Fibroblast of lung (primary cell): ENCODE measurements around the gene DGKQ. TPM values are rescaled to one million over a fixed set of nuclear protein-coding genes. Genes with fewer than 3 reads are reported as not detected.

ENCODE experiments used
- DNase-seq, 2 donors: peaks; one replicate each; pipeline versions ENCODE4 v3.0.0 to v3.0.0-alpha.2; 2010; ENCODE audit warnings: low read depth in 2 of 2
- H2AFZ ChIP-seq: 2 replicates; pipeline ENCODE4 v1.5.1; 2012; ENCODE audit warnings: low read length, control low read depth, inconsistent platforms
- H3K27ac ChIP-seq: 2 replicates; pipeline ENCODE4 v1.5.1; 2011; ENCODE audit warnings: low read length, control low read depth; ENCODE audit not compliant: insufficient read depth
- H3K27me3 ChIP-seq: 2 replicates; pipeline ENCODE4 v1.5.1; 2011; ENCODE audit warnings: mild to moderate bottlenecking, low read length; ENCODE audit not compliant: control insufficient read depth, insufficient read depth
- H3K36me3 ChIP-seq: 2 replicates; pipeline ENCODE4 v1.5.1; 2011; ENCODE audit warnings: low read length; ENCODE audit not compliant: control insufficient read depth, insufficient read depth
- H3K4me1 ChIP-seq: 2 replicates; pipeline ENCODE4 v1.5.1; 2011; ENCODE audit warnings: low read length; ENCODE audit not compliant: control insufficient read depth, insufficient read depth; ENCODE audit errors: extremely low read depth
- H3K4me2 ChIP-seq: 2 replicates; pipeline ENCODE4 v1.5.1; 2011; ENCODE audit warnings: low read length, control low read depth; ENCODE audit not compliant: insufficient read depth; ENCODE audit errors: extremely low read depth
- H3K4me3 ChIP-seq, 4 experiments: fragments of 200-600 bp in 1 of 4; sonication (generic) in 1 of 4; replicated peaks in 1 of 4; 2 replicates each; pipeline ENCODE4 v1.5.1; 2011 to 2016; ENCODE audit warnings: low read length in 4 of 4, low read depth in 3 of 4, mild to moderate bottlenecking in 3 of 4, control low read depth in 2 of 4, inconsistent platforms in 1 of 4, mixed read lengths in 1 of 4; ENCODE audit not compliant: insufficient read depth in 1 of 4; ENCODE audit errors: control extremely low read depth in 1 of 4
- H3K79me2 ChIP-seq: 2 replicates; pipeline ENCODE4 v1.5.1; 2012; ENCODE audit warnings: mild to moderate bottlenecking, low read length, inconsistent platforms; ENCODE audit not compliant: control insufficient read depth, insufficient read depth
- H3K9ac ChIP-seq: 2 replicates; pipeline ENCODE4 v1.5.1; 2011; ENCODE audit warnings: mild to moderate bottlenecking, low read length, control low read depth; ENCODE audit not compliant: insufficient read depth
- H3K9me3 ChIP-seq: 2 replicates; pipeline ENCODE4 v1.5.1; 2012; ENCODE audit warnings: low read depth, low read length; ENCODE audit not compliant: control insufficient read depth, insufficient read depth
- H4K20me1 ChIP-seq: 2 replicates; pipeline ENCODE4 v1.5.1; 2011; ENCODE audit warnings: low read length; ENCODE audit not compliant: control insufficient read depth, insufficient read depth; ENCODE audit errors: extremely low read depth
- CTCF ChIP-seq, 2 donors: IDR thresholded peaks in 1 of 2; conservative IDR thresholded peaks in 1 of 2; 1 replicate in 1 of 2; 2 replicates in 1 of 2; pipeline ENCODE4 v1.5.1; 2011 to 2012; ENCODE audit warnings: low read length in 2 of 2, control low read depth in 1 of 2, inconsistent platforms in 1 of 2, low read depth in 1 of 2, mild to moderate bottlenecking in 1 of 2
- EZH2 ChIP-seq: IDR thresholded peaks from 2 replicates; pipeline ENCODE4 v1.5.1; 2012; ENCODE audit warnings: low read length, control low read depth, mild to moderate bottlenecking; ENCODE audit errors: missing control alignments
- polyA plus RNA-seq, 2 donors: library from polyadenylated mRNA; depleted of rRNA in 1 of 2; stranded (reverse) in 1 of 2; unstranded in 1 of 2; fragments of >200 nt; gene quantifications; 2 replicates each; pipeline ENCODE4 v1.2.1, GENCODE V29; 2011 to 2012; ENCODE audit warnings: missing spikeins in 1 of 2
- total RNA-seq: library from RNA; depleted of rRNA; stranded (reverse); fragments of >200 nt; gene quantifications from 2 replicates; pipeline ENCODE4 v1.2.1, GENCODE V29; 2014

DGKQ gene
- total and polyA plus RNA-seq, 2 donors (not counting 1 experiment from before 2014, with no cell fraction given) = 2.1 to 13.2 TPM

GRCh38 chr4:970854-971520 lies 2.4 kb downstream of the DGKQ start:
- H3K4me1 ChIP-seq = peaks cover 4% of the 10 kb centered on the region
- DNase-seq = no peak
- TF ChIP-seq CTCF (conservative IDR thresholded peaks at IDR 0.05 in 1 of 2, IDR thresholded peaks at IDR 0.05 in 1 of 2; ENCODE audit: low read depth in 1 of 2, low read length in 2 of 2) = no peak
- no peak for TF ChIP-seq EZH2
- no peak overlapping the region for H3K4me3 ChIP-seq
- no peak overlapping the region for H3K27ac ChIP-seq
- H3K36me3 ChIP-seq = peaks cover 3% of the 10 kb centered on the region
- no peaks in the 10 kb centered on the region for H3K27me3 ChIP-seq
- no peak overlapping the region for H3K9ac ChIP-seq
- H3K79me2 ChIP-seq = no peaks in the 10 kb centered on the region
- H2AFZ ChIP-seq = no peak overlapping the region
- H3K4me2 ChIP-seq = no peak overlapping the region
- H4K20me1 ChIP-seq = no peaks in the 10 kb centered on the region
- H3K9me3 ChIP-seq = no peaks in the 10 kb centered on the region

DNA sequence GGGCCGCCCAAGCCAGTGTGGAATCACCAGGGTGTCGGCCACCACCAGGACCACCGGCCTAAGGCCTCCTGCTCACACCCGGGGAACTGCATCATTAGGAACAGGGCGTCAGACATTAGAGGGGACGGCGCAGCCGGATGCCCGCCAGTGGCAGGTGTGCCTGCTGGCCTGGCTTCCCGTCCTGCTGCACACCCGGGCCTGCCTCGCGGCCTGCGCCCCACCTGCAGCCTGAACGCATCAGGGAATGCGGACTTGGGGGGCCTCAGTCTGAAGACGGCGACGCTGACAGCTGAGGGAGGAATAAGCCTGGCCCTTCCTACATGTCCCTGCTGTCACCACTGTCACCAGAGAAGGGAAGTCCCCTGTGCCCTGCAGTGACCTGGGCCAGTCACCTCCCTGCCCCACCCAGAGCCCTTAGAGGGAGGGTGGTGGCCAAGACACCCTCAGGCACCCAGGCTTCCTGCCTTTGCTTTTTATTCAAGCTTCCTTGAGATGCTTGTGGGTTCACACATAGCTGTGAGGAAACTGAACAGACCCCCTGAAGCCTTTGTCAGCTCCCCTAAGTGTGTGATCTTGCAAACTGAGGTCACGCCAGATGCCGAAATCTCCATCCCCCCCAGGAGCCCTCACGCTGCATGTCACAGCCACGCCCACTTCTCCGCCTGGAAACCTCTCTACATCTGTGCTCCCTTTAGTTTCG lies 3.2 kb downstream of the DGKQ start:
- no peaks in the 10 kb centered on the region for H4K20me1 ChIP-seq
- TF ChIP-seq EZH2 (no peak), CTCF (conservative IDR thresholded peaks at IDR 0.05 in 1 of 2, IDR thresholded peaks at IDR 0.05 in 1 of 2; ENCODE audit: low read depth in 1 of 2, low read length in 2 of 2) (no peak)

GRCh38 chr4:968621-969394 lies 4.6 kb downstream of the DGKQ start:
- DNase-seq = no peak
- H3K9me3 ChIP-seq = no peaks in the 10 kb centered on the region
- no peak overlapping the region for H3K27ac ChIP-seq
- no peaks in the 10 kb centered on the region for H3K79me2 ChIP-seq
- no peaks in the 10 kb centered on the region for H4K20me1 ChIP-seq
- peaks cover 6% of the 10 kb centered on the region for H3K36me3 ChIP-seq
- no peak for TF ChIP-seq CTCF (conservative IDR thresholded peaks at IDR 0.05 in 1 of 2, IDR thresholded peaks at IDR 0.05 in 1 of 2; ENCODE audit: low read depth in 1 of 2, low read length in 2 of 2)
- TF ChIP-seq EZH2 = no peak
- no peak overlapping the region for H3K4me2 ChIP-seq
- no peak overlapping the region for H3K9ac ChIP-seq
- H3K27me3 ChIP-seq = no peaks in the 10 kb centered on the region
- H3K4me3 ChIP-seq = no peak overlapping the region
- H3K4me1 ChIP-seq = peaks cover 4% of the 10 kb centered on the region
- H2AFZ ChIP-seq = no peak overlapping the region

More for the DNA sequence above, 3.2 kb downstream of the DGKQ start:
- Histone ChIP-seq H3K9me3 (no peaks in the 10 kb centered on the region), H3K4me1 (peaks cover 4% of the 10 kb centered on the region), H3K27ac (no peak overlapping the region), H3K4me3 (no peak overlapping the region), H3K27me3 (no peaks in the 10 kb centered on the region), H3K36me3 (peaks cover 3% of the 10 kb centered on the region), H3K4me2 (no peak overlapping the region), H2AFZ (no peak overlapping the region), H3K79me2 (no peaks in the 10 kb centered on the region), H3K9ac (no peak overlapping the region)
- DNase-seq = no peak
